Lower leg skin (tissue), 3 donors: Measurements from ENCODE around the gene ARID1B.

ENCODE experiments used
- CTCF ChIP-seq, 3 donors: fragments of 450-650 bp; IDR thresholded peaks; one replicate each; pipeline ENCODE4 v1.5.1; 2016; ENCODE audit warnings: antibody characterized with exemption in 3 of 3, mild to moderate bottlenecking in 3 of 3, moderate library complexity in 2 of 3
- POLR2A ChIP-seq, 2 donors: fragments of 450-650 bp; IDR thresholded peaks; one replicate each; pipeline ENCODE4 v1.6.1; 2016 to 2017; ENCODE audit warnings: antibody characterized with exemption in 2 of 2, mild to moderate bottlenecking in 1 of 2, moderate library complexity in 1 of 2

DNA sequence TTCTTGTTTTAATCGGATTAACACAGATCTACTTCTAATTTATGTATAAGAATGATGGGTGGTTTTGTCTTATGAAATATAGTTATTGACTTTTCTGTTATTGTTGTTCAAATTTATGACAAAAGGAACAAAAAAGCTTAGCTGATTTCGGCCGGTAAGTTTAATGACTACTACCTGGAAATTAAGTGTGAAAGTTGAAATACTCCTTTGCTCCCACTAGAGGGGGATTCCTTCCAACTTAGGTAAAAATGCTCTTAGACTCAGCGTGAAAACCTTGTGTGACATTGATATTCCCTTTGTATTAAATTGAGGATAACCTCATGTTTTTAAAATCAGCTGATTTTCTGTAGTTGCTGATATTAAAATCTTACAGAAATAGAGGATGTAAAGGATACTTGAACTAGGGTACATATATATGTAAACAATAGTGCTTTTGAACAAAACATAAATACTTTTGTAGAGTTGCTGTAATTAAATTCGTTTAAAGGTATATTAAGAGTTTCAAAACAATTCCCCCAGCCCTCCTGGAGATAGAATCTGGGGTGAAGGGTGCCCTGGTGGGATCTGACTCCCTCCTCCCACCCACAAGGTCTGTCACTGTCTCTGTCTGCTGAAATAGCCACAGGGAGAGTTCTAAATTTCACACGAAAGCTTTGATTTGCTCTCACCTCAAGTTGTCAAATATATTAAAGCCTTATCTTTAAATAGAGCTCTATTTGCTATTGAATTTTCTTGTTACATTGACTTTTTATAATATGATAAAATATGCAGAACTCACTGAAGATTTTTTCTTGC, 257.5 kb downstream of the ARID1B start:
- TF ChIP-seq CTCF (IDR thresholded peaks at IDR 0.05) (no peak), POLR2A (IDR thresholded peaks at IDR 0.05) (no peak)
